NOMO-1 treated with dmso at 0.1 percent for 144 hours (cell line): ENCODE results near the gene HSD17B12.

Source experiments
- DNase-seq: peaks from one replicate; lab custom pipeline; 2025; ENCODE audit not compliant: unreplicated experiment; lab: John Stamatoyannopoulos, UW

Gene HSD17B12

DNA sequence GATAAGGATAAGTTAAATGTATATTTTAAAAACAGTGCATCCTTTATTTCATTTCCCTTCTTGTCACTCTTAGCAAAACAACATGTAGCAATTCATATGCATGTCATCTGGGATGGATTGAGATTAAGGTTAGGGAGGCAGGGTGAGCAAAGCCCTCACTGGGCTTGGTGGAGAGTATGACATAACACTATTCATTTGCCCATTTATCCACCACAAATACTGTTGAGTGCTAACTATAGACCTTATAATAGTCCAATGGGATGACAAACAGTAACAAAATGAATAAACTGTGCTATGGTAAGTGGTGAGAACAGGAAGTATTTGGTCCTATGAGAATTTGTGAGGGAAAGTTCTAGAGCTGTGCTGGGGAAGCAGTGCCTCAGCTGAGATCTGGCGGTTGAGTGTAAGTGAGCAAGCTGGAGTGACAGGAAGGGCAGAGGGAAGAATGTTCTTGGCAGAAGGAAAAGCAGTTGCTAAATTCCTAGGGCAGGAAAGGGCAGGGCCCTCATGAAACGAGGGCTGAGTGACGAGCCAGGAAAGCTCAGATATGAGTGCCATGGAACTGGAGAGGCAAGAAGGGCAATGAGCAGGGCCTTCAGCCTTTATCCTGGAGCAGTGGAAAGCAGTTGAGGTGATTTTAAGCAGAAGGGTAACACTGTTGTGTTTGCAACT lies 6.7 kb downstream of the HSD17B12 start:
- no peak for DNase-seq

GRCh38 chr11:43688394-43688793 lies 7.9 kb downstream of the HSD17B12 start:
- DNase-seq = no peak

- DNase-seq = no peak
Observed at GRCh38 chr11:43689167-43689566, 8.6 kb downstream of the HSD17B12 start.

DNA sequence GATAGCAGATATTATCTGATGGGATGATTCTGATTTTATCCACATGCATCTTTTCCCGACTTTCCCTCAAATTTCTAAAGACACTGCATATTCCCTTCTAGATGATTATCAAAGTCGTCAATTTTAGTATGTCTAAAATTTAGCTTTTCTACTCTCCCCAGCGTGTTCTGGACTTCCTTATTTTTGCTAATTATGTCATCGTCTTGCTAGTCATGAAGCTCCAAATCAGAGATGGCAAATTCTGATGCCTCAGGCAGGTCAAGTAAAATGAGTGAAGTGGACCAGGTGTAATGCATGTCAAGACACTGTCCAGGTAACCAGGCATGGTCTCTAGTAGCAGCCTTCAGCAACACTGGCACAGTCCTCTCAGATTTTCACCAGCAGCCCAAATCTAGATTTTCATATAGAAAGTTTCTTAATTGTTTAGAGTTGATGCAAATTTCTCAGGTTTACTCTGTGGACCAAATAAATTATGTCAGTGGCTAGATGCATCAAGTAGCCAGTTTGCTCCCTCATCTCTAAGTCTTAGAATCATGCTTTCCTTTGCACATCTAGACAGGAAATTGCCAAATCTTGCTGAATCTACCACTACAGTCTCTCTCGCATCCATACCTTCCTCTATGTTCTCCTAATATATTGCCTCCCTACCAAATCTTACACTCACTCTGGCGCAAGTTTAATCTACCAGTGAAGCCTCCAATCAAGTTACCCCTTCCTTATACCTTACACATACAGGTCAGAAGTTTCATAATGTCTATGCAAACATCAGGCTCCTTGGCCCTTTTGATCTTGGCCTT lies 10.6 kb downstream of the HSD17B12 start:
- DNase-seq = peak; percentile 47

DNA sequence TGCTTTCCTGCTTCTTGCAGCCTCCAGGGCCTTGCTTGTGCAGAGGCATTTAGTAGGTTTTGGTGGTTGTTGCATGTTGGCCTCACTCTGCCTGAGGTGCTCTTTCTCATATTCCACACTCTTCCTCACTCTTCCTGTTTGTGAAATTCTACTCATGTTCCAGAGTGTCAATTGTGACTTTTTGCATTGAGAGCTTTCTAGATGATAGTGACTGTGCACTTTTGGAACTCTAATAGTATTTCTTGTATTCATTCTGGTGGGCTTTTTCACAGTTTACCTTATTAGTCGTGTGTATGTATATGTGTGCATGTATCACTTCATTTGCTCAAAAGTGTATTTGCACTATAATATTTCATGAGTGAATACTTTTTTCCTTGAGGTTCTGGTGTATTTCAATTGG lies 11.3 kb downstream of the HSD17B12 start:
- no peak for DNase-seq

- DNase-seq = no peak
Observed at GRCh38 chr11:43693069-43693468, 12.5 kb downstream of the HSD17B12 start.

DNA sequence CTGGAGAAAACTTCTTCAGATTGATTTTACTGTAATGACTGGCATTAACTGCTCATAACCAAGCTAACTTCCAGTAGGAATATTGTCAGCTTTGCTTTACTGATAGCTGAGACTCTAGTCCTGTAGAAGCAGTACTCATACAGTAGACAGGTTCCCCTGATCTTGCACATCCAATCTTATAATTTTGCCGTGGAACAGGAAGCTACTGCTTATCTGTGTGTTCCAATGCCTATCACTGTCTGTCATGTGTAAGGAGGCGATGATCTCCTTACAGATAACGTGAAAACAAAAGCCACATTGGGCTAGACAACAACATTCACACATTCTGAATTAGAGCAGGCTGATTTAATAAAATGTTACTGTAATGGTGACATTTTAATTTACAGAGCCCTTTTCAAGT lies 13.2 kb downstream of the HSD17B12 start:
- no peak for DNase-seq

DNA sequence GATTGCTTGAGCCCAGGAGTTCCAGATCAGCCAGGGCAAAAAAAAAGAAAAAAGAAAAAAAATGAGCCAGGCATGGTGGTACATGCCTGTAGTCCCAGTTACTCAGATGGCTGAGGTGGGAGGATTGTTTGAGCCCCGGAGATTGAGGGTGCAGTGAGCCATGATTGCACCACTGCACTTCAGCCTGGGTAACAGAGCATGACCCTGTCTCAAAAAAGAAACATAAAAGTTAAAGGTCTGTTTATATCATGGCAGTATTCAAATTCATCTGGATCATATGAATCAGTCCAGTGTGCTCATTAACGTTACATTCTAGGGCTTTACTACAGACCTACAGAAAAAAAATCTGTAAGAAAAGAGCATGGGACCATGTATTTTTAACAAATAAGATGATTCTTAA lies 13.9 kb downstream of the HSD17B12 start:
- DNase-seq = no peak

GRCh38 chr11:43697679-43698078 lies 17.1 kb downstream of the HSD17B12 start:
- no peak for DNase-seq

- no peak for DNase-seq
Observed at GRCh38 chr11:43699870-43700269, 19.3 kb downstream of the HSD17B12 start.

DNA sequence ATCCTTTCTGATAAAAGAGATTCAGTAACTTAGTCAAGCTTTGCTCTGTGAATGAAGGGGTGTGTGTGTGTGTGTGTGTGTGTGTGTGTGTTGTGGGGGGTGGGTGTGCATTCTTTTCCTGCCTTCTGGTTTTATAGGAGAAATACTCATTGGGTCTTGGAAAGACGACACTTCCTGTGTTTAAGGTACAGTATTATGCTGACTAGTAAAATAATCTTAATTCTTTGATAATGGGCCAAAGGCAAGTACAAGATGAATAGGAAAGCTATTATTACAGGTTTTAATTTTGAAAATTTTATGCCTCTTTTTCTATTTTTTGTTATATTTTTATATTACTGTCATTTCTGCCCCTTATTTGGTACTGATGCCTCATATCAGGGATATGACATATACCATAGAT lies 26.1 kb downstream of the HSD17B12 start:
- DNase-seq = no peak

DNA sequence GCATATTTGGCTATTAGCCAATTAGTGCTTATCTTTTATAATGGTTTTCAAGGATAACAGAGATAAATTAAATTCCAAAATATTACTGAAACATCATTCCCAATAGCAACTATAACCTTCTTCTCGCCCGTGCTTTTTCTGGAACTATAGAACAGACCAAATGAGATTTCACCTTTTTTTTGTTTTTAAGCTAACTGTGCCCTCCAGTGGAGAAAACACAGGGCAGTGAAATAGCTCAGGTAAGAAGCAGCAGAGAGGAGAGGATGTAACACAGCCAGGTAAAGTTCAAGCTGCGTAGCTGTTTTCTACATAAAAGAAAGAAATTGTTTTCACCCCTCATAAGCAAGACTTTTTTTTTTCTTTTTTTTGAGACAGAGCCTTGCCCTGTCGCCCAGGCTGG lies 28.2 kb downstream of the HSD17B12 start:
- DNase-seq = no peak

- DNase-seq = no peak
Observed at GRCh38 chr11:43709689-43710088, 29.2 kb downstream of the HSD17B12 start.

- DNase-seq = no peak
Observed at GRCh38 chr11:43712676-43713075, 32.1 kb downstream of the HSD17B12 start.

GRCh38 chr11:43718373-43718772 lies 37.8 kb downstream of the HSD17B12 start:
- DNase-seq = no peak

DNA sequence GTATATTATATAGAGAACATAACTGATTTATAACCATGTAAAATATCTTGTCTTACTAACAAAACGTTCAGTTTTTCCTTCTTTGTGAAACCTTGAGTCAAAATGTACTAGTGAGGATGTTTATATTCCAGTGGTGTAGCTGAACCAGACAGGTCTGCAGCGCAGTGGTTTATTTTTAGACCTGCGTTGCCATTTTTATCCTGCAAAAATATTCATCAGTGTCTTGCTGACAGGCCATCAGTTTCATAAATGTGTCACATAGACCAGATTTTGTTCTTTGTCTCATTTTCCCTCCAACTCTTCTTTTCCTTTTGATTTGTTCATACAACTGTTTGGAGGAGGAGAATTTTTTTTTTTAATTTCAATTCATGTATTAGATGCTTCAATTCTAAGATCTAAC lies 43.1 kb downstream of the HSD17B12 start:
- DNase-seq = no peak

DNA sequence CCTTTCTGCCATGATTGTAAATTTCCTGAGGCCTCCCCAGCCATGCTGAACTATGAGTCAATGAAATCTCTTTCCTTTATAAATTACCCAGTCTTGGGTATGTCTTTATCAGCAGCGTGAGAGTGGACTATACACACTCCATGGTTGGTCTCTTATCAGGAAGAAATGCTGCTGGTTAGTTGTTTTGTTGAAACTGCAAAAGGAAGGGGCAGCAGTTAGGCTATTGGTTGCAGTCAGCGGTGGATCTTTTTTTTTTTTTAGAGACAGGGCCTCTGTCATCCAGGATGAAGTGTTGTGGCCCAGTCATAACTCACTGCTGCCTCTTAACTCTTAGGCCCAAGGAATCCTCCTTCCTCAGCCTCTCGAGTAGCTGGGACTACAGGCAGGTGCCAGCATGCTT lies 51.7 kb downstream of the HSD17B12 start:
- no peak for DNase-seq

DNA sequence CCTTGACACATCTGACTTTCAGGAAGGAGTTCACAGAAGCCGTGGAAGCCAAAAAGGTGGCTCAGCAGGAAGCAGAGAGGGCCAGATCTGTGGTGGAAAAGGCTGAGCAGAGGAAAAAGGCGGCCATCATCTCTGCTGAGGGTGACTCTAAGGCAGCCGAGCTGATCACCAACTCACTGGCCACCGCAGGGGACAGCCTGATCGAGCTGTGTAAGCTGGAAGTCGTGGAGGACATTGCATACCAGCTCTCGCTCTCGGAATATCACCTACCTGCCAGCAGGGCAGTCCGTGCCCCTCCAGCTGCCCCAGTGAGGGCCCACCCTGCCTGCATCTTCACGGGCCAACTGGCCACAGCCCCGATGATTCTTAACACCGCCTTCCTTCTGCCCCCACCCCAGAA lies 53.7 kb downstream of the HSD17B12 start:
- no peak for DNase-seq

DNA sequence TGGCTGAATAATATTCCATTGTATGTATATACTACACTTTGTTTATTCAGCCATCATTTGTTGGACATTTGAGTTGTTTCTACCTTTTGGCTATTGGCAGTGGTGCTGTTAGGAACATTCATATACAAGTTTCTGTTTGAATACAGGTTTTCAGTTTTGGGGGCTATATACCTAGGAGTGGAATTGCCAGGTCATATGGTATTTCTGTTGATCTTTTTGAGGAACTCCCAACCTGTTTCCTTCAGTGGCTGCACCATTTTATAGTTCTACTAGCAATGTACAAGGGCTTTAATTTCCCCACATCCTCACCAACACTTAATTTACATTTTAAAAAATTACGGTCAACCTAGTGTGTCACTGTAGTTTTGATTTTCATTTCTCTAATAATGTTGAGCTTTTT lies 54.6 kb downstream of the HSD17B12 start:
- no peak for DNase-seq

GRCh38 chr11:43735961-43736360 lies 55.4 kb downstream of the HSD17B12 start:
- no peak for DNase-seq

DNA sequence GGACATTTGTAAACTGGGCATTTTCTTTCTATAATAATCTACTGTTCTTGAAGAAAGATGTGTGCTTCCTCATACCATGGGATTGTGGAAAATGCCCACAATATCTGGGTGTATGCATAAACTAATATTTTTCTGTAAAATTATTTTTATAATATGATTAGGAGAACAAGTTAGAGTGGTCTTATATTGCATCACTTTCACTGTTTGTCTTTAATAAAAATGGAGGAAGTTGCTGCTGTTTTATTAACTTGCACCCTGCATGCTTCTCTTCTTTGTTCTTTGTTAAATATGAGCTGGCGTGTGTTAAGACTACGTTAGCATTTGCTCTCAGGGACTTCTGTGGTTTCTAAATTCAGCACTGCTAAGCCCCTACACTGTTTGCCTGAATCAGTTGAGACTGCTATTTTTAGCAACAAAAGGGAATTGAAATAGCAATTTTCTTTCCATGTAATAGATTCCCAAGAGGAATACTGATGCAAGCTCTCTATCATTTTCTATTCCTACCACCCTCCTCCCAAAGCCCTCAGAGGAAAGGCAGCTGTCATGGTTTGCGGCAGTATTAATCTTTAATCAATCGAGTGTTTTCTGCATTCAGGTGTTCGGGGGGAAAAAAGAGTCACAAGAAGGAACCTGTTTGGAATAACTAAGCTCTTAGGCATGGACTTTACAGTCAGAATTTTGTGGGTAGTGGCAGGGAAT lies 56.1 kb downstream of the HSD17B12 start:
- no peak for DNase-seq

DNA sequence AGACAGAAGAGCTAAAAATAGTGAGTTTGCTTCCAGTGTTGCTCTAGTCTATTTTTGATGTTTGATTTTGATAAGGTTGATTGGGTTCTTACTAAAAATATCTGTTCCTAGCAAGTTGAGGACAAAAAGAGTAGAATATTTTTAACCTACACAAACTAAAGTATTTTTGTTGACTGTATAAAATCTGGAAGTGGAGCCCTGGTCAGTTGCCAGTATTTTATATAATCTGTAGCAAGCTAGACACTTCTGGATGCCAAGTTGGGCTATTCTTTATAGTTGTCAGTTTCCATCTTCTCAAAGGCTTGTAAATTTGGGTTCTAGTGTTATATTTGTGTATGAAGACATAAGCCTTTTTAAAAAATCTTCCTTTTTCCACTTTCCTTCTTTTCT lies 56.7 kb downstream of the HSD17B12 start:
- DNase-seq = no peak
